ENCODE results near the gene TNKS1BP1.

DNA sequence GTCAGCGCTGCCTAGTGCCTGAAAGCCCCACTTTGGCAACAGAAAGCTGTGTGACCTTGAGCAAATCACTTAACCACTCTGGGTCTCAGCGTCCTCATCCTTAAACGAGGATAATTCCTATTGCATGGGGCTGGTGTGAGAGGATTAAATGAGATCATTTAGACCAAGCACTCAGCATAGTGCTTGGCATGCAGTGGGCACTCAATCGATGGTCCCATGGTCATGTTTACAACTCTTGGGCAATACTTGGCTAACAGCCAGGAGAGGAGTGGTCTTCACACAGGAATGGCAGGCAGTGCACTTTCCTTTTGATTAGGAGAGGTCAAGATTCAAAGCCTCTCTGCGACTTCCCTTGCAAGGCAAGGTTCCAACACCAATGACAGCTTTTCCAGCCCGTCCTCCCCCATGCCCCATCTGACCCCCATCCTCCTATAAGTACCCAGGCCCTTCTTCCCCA is 14.1 kb downstream of the TNKS1BP1 start:
- no peak for TF ChIP-seq POLR2A (IDR thresholded peaks at IDR 0.05; ENCODE audit: low read length)
- TF ChIP-seq GATA1 (IDR thresholded peaks at IDR 0.05; ENCODE audit: low read depth, low read length) = no peak
